CD4-positive, alpha-beta T cell treated with Interferon alpha-2 for 1 hour (primary cell): Measurements from ENCODE around the gene PLEKHJ1.

Experiments
- DNase-seq, 2 donors: peaks; one replicate each; pipeline ENCODE4 v3.0.0-alpha.2; 2020 to 2022

Gene PLEKHJ1

DNA sequence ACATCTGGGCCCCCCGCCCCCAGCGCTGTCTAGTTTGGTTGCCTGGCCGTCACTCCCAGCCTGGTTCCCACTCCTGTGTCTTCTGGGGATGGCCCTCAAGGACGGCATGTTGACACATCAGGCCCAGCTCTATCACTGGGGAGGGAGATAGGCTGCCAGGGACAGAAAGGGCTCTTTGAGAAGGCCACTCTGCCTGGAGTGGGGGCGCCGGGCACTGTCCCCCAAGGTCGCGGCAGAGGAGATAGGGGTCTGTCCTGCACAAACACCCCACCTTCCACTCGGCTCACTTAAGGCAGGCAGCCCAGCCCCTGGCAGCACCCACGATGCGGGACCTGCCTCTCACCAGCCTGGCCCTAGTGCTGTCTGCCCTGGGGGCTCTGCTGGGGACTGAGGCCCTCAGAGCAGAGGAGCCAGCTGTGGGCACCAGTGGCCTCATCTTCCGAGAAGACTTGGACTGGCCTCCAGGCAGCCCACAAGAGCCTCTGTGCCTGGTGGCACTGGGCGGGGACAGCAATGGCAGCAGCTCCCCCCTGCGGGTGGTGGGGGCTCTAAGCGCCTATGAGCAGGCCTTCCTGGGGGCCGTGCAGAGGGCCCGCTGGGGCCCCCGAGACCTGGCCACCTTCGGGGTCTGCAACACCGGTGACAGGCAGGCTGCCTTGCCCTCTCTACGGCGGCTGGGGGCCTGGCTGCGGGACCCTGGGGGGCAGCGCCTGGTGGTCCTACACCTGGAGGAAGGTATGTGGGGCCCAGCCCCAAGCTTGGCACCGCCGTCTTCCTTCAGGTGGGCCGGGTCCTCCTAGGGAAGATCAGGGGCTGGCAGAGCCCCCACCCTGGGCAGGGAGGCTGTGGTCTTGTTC, 13.1 kb upstream of the PLEKHJ1 start, which contains the start of gene AMH:
Gene AMH (plus strand): TSS at position 314 of the 857 bp plus-strand sequence. CDS start 10 bp downstream, at position 324.
- no peak for DNase-seq

DNA sequence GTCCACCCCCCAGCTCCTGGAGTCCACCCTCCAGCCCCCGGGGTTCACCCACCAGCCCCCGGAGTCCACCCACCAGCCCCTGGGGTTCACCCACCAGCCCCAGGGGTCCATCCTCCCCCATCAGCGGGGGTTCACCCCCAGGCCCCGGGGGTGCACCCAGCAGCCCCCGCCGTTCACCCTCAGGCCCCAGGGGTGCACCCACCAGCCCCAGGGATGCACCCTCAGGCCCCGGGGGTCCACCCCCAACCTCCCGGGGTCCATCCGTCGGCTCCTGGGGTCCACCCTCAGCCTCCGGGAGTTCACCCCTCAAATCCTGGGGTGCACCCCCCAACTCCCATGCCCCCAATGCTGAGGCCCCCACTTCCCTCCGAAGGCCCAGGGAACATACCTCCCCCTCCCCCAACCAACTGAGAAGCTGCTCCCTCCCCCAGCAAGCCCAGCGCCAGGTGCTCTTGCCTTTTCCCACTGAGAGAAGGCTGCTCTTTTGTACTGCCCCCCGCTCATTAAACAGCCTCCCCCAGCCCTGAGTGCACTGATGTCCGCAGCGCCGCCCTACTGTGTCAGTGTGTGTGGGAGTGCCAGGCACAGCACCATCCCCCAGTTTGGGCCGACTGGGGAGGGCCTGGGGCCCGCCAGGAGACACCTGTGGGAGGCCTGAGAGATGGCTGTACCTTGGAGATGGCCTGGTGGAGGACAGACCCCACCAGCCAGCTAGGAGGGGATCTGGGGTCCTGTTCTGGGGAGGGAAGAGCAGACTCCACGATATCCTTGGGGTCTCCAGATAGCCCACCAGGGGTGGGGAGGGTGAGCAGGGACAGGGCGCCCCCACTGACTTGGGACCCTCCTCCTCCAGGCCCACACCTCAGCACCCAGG, 12.2 kb upstream of the PLEKHJ1 start:
- DNase-seq, result no peak

DNA sequence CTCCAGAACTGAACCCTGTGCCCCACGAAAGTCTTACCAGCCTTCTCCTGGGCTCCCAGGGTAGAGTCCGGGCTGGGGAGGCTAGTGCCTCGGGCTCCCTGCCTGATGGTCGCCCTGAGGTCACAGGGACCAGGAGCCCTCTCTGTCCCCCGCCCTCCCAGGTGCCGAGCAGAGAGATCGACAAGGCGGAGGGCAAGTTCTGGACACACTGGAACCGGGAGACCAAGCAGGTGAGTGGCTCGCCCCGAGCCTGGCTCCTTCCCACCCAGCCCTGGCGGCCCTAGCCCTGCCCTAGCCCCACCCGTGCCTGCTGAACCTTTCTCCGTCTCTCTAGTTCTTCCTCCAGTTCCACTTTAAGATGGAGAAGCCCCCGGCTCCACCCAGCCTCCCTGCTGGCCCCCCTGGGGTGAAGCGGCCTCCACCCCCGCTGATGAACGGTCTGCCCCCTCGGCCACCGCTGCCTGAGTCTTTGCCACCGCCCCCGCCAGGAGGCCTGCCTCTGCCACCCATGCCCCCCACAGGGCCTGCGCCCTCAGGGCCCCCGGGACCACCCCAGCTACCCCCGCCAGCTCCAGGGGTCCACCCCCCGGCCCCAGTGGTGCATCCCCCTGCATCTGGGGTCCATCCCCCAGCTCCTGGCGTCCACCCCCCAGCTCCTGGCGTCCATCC, 11.4 kb upstream of the PLEKHJ1 start:
- DNase-seq, result no peak

DNA sequence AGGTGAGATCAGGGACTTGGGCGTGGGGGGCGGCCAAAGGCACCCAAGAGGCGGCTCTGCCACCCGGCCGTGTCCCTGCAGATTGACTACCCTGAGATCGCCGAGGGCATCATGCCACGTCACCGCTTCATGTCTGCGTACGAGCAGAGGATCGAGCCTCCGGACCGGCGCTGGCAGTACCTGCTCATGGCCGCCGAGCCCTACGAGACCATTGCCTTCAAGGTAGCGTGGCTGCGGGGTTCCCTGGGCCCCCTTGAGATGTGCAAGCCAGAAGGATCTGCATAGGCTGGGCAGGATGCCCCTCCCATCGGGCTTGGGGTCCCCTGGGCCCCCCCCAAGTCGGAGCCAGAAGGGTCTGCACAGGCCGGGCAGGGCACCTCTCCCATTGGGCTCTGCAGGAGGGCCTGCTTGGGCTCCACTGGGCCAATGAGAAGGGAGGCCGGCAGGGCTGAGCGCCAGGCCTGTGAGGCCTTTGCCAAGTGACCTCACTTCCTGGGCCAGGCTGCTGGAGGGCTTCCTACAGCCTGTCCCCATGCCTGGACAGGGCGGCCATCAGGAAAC, 10.8 kb upstream of the PLEKHJ1 start:
- DNase-seq, result no peak

DNA sequence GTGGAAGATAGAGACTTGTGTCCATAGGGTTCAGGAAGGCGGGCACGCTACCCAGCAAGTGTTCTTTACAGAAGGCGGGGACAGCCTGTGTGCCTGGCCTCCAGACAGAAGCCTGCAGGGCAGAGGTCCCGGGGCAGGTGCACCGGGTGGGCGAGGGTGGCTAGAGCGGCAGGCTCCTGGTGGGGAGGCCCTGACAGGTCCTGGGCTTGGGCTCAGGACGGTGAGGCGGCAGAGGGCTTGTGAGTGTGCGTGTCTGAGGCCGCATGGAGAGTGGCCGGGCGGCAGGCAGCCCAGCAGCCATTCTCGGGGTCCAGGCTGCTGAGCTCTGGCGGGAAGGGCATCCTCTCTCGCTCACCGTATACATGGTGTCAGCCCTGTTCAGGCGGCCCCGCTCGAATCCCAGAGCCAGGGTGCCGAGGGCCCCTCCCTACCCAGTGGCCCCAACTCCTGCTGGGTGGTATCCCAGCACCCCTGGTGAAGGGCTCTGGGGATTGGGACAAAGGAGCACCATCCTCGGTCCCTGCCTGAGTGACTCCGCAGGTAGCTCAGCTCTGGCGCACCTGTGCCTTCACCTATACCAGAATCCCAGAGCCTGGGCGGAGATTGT, 10.0 kb upstream of the PLEKHJ1 start:
- DNase-seq, result no peak

DNA sequence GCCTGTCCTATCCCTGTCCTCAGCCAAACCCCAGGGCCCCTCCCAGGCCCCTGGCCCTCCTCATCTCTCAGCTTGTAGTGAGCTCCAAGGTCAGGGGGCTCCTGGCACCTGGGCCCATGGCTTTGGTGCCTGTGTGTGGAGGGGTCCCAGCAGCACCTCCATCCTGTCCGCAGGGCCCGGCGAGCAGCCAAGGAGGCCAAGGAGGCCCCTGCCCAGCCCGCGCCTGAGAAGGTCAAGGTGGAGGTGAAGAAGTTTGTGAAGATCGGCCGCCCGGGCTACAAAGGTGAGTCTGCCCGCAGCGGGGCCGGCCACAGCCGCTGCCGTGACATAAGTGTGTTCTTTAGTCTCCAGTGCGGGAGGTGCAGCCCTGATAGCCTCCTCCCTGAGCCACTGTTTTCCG, 9.1 kb upstream of the PLEKHJ1 start:
- DNase-seq, result no peak

DNA sequence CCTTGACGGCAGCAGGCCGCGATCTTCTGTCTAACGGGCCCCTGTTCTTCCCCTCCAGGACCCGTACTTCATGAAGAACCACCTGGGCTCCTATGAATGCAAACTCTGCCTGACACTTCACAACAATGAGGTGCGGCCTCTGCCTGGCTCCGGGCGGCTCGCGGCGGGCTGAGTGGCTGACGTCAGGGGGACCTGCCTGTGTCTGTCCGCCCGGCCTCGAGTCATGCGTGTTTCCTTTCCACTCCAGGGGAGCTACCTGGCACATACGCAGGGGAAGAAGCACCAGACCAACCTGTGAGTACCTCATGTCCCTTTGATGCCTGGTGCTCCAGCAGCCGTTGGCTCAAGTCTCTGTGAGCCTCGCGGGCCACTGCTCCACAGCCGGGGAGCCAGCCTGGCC, 8.4 kb upstream of the PLEKHJ1 start:
- no peak for DNase-seq

DNA sequence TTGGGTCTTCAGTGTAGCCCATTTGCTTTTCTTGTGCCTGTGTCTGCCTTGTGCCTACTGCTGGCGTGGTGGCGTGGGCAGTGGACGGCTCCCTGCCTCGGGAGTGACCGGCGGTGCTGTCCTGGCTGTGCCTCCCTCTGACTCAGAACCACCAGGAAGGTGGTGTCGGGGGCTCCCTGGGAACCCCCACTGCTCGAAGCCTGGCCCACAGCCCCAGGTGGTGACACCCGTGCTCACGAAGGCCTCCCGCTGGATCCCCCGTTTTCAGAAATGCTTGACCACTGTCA, 7.9 kb upstream of the PLEKHJ1 start:
- no peak for DNase-seq

DNA sequence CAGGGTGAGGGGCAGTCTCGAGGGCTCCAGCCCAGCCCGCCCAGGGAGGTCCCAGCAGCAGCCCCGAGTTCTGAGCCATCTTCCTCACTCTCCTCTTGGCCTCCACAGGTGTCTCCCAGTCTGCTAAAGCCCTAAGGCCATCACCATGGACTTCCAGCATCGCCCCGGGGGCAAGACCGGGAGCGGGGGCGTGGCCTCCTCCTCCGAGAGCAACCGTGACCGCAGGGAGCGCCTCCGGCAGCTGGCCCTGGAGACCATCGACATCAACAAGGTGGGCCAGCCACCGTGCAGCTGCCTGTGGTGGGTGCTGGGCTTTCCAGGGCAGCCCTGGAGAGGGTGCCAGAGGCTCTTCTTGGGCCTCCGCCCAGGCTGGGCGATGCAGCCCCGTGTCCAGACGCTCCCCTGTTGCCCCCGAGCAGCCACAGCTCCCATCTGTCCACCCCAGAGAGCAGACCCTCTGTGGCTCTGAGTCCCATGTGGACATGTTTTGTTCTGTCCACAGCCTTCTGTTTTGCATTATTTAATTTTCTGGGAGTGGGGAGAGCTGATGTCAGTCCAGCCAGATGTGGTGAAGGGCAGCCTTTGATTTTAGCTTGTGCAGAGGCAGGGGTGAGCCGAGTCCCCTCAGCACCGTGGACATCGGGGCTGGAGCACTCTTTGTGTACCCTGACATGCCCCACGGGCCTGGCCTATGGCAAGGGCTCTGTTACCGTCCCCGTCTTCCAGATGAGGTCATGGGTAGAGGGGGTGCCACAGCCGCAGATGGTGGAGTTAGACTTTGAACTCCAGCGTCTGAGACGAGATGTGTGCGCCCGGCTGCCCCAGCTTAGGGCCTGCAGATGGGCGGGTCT, 7.4 kb upstream of the PLEKHJ1 start:
- no peak for DNase-seq

DNA sequence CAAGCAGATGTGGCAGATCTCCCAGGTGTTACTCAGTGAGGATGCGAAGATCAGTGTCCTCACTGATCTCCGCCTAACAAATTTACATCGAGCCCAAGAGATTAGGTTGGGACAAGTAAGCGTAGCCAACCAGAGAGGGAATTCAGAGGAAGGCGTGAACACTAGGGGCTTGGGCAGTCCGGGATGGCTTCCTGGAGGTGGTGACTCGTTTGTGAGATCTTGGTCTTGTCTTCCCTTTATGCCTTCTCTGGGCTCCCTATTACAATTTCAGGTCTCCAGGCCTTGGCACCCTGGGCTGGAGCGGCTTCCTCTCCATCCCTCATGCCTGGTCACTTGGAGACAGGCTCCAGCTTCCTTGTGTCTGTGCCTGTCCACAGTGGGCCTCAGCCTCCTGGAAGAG, 6.7 kb upstream of the PLEKHJ1 start:
- no peak for DNase-seq

DNA sequence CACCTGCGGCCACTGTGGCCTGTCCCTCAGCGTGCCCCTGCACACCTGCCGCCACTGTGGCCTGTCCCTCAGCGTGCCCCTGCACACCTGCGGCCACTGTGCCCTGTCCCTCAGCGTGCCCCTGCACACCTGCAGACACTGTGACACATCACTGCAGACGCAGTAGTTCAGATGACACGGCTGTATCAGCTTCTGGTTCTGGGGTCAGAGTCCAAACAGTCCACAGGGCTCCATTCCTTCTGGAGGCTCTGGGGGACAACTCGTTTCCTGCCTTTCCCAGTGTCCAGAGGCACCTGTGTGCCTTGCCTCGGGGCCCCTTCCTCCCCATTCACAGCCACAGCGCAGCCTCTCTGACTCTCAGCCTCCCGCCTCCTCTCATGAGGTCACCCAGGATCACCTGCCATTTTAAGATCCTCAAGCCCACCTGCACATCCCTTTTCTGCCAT, 6.0 kb upstream of the PLEKHJ1 start:
- no peak for DNase-seq

DNA sequence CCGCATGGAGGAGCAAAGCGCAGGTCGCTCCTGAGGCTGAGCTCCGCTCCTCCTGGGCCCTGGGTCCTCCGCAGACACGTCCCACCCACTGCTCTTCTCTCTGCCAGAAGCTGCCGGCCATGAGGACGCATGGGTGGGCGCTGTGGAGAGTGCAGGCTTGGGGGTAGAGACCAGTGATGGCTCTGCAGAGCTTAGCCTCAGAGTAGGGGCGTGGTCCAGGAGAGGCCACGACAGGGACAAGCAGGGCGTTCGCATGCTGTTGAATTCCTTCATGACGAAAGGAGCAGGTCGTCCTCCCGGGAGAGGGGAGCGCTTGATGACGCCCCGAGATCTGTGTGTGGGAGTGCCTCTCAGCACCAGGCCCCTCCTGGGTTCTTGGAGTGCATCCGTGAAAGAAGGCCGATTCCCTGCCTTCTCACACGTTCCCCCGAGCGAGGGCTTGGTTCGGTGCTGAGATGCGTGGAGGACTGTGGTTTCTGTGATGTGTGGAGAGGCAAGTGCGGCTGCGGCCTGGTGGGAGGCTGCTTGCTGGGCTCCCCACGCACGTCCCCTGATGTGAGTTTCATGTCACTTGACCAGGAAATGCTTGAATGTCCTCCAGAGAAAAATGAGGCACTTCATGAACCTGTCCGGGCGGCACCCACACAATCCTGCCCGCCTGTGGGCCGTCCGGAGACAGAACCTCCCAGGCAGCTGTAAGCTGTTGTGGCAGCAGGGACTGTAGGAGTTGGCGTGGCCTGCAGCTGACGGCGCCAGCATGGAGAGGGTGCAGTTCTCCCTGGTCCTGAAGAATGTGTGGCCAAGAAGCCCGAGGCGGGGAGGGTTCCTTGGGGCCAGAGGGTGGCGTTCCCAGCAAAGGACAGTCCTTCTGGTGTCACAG, 5.0 kb upstream of the PLEKHJ1 start:
- no peak for DNase-seq

DNA sequence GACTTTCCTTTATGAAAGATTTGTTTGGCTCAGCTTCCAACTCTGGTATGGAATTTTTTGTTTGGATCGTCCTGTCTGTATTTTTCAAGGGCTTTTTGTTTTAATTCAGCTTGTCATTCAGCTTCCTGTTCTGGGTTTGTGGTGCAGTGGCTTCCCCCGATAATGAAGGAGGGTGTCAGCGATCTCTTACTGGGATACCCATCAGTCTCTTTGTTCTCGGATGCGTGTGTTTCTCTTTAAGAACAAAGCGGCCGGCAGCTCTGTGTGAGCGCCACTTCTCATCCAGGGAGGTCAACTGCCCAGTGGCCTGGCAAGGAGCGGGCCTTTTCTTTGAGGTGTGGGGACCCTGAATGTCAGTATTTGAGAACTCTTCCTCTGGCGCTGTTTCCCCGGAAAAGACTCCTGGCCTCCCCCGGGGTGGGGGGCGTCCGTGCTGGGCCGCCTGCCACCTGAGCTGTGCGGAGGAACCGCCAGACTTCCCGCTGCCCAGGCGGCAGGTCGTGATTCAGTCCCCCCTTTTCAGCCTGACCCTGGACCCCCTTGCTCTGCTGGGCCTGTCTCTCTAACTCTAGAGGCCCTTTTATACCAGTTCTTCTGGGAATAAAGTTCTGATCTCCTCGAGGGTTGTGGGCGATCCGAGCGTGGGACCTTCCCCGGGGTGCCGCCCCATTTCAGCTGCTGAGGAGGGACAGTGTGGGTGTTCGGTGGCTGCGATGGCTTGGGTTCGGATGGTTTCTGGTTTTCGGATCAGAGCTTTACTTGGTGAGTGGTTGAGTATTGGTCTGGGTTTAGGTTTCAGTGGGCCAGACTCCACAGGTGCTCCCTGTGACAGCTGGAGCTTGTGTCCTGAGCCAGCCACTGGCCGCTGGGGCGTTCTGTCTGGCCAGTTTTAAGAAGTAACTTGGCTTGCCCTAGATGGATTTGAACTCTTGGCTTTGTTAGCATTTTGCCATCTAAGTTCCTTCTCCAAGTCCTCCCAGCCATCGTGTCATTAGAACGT, 3.9 kb upstream of the PLEKHJ1 start:
- peak; percentile 41 to 68 for DNase-seq

DNA sequence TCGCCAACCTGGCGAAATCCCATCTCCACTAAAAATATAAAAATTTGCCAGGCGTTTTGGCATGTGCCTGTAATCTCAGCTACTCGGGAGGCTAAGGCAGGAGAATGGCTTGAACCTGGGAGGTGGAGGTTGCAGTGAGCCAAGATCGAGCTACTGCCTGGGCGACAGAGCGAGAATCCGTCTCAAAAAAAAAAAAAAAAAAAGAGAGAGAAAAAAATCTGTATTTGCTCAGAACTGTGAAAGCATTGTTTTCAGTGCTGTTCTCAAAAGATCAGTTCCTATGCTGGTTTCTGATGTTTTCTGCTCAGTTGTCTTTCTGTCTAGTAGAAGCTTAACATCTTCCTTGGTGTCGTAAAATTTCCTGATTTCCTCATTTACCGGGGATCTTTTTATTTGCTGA, 3.0 kb upstream of the PLEKHJ1 start:
- DNase-seq, result peak in 1 of 2 donors; percentile 21

DNA sequence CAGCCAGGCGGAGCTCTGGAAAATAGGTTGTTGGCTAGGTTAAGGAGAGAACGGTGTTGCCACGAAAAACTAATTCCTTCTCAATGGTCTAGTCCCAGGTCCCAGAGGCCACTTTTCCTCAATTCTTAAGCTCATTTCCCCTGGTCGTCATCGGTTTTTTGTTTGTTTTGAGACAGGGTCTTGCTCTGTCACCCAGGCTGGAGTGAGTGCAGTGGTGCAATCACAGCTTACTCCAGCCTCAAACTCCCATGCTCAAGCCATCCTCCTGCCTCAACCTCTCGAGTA, 1.7 kb upstream of the PLEKHJ1 start:
- DNase-seq, result no peak

DNA sequence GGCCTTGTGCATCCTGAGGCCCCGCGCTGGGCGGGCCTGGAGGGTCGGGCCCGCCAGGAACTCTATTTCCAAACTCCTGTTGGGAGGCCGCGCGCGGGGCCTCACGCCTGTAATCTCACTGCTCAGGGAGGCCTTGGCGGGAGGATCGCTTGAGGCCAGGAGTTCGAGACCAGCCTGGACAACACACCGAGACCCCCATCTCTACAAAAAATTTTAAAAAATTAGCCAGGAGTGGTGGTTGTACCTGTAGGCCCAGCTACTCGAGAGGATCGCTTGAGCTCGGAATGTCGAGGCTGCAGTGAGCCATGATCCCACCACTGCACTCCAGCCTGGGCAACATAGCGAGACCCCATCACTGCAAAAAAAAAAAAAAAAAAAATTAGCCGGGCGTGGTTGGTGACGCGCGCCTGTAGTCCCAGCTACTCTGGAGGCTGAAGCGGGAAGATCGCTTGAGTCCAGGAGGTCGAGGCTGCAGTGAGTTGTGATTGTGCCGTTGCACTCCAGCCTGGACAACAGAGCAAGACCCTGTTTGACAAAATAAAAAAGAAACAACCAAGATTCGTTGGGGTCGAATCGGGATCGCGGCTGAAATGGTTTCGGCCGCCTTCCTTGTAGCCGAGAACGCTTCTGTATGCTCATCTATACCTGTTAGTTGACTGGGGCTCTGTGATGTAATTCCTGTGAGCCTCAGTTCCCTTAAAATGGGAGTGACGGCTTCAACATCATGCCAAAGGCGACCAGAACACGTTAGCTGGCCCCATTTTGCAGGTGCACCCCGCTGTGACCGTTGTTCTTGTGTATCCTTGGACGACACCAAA, 1.1 kb upstream of the PLEKHJ1 start:
- DNase-seq, result no peak

DNA sequence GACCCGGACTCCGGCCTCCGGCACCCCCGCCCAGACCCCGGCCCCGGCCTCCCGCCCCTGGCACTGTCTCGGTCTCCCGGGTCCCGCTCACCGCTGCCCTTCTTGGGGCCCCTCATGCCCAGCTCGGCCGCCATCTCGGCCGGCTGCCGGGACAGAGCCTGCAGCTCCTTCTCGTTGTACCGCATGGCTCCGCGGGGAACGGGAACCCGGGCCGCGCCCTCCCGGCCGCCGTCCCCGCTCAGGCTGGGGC, 140 bp downstream of the PLEKHJ1 start:
- no peak for DNase-seq

DNA sequence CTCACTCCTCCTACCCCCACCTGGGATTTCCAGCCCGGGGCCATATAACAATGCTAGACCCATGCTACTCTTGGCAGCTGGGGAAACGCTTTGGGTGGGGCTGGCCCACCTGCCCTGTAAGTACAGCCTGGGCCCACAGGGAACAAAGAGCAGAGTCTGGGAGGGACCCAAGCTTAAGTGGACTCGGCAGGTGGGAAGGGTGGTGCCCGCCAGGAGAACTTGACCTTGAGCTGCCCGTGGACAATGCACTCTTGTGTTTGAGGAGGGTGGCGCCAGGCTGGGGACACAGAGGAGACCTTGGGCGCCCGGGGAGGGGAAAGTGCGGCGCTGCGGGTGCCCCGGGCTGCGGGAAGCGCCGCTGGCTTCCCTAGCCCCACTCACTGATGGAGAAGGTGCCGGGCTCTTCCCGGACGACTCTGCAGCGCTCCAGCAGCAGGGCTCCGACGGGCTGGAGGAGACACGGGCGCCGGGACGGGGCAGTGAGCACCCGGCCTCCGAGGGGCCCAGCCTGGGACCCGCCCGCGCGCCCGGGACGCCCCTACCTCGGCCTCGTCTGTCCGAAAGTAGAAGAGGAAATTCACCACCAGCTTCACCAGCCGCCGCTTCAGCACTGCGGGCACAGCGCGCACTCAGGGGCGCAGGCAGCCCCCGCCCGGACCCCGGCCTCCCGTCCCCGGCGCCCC, 607 bp downstream of the PLEKHJ1 start:
- DNase-seq, result peak in 1 of 2 donors; percentile 11
